ENCODE results near the gene PPP1R13B.

Gene PPP1R13B

GRCh38 chr14:103839579-103839978, 7.8 kb downstream of the PPP1R13B start:
- Mint-ChIP-seq H3K27me3 (no peaks in the 10 kb centered on the region), H3K27ac (no peak overlapping the region), H3K4me1 (peaks cover 5% of the 10 kb centered on the region), H3K9me3 (no peaks in the 10 kb centered on the region), H3K4me3 (no peak overlapping the region), H3K36me3 (ENCODE audit: low read depth) (no peaks in the 10 kb centered on the region)
- no peak for ATAC-seq
- no peak for DNase-seq

- DNase-seq (no peak), ATAC-seq (no peak)
- Mint-ChIP-seq H3K9me3 (no peaks in the 10 kb centered on the region), H3K36me3 (ENCODE audit: low read depth) (no peaks in the 10 kb centered on the region), H3K4me3 (no peak overlapping the region), H3K27me3 (no peaks in the 10 kb centered on the region), H3K27ac (no peak overlapping the region), H3K4me1 (peaks cover 12% of the 10 kb centered on the region)
Measured at GRCh38 chr14:103838117-103838516, 9.3 kb downstream of the PPP1R13B start.

- H3K4me1 Mint-ChIP-seq, result peaks cover 12% of the 10 kb centered on the region
- no peaks in the 10 kb centered on the region for H3K36me3 Mint-ChIP-seq (ENCODE audit: low read depth)
- ATAC-seq (no peak), DNase-seq (no peak)
- H3K4me3 Mint-ChIP-seq, result no peak overlapping the region
- no peak overlapping the region for H3K27ac Mint-ChIP-seq
- H3K9me3 Mint-ChIP-seq, result no peaks in the 10 kb centered on the region
- H3K27me3 Mint-ChIP-seq, result no peaks in the 10 kb centered on the region
Measured at GRCh38 chr14:103836976-103837725, 10.2 kb downstream of the PPP1R13B start.

GRCh38 chr14:103834956-103835355, 12.4 kb downstream of the PPP1R13B start:
- Mint-ChIP-seq H3K4me1 (peaks cover 12% of the 10 kb centered on the region), H3K36me3 (ENCODE audit: low read depth) (no peaks in the 10 kb centered on the region), H3K4me3 (no peak overlapping the region)

GRCh38 chr14:103833711-103834110, 13.7 kb downstream of the PPP1R13B start:
- no peaks in the 10 kb centered on the region for H3K36me3 Mint-ChIP-seq (ENCODE audit: low read depth)
- H3K27ac Mint-ChIP-seq, result no peak overlapping the region
- H3K9me3 Mint-ChIP-seq, result no peaks in the 10 kb centered on the region

More at GRCh38 chr14:103834956-103835355, 12.4 kb downstream of the PPP1R13B start:
- no peak for ATAC-seq
- DNase-seq, result no peak
- H3K9me3 Mint-ChIP-seq, result no peaks in the 10 kb centered on the region
- no peak overlapping the region for H3K27ac Mint-ChIP-seq
- H3K27me3 Mint-ChIP-seq, result no peaks in the 10 kb centered on the region

GRCh38 chr14:103832046-103832445, 15.3 kb downstream of the PPP1R13B start:
- Mint-ChIP-seq H3K27ac (no peak overlapping the region), H3K9me3 (no peaks in the 10 kb centered on the region), H3K36me3 (ENCODE audit: low read depth) (no peaks in the 10 kb centered on the region), H3K4me3 (no peak overlapping the region), H3K27me3 (no peaks in the 10 kb centered on the region), H3K4me1 (peaks cover 16% of the 10 kb centered on the region)
- ATAC-seq, result no peak
- no peak for DNase-seq

More at GRCh38 chr14:103833711-103834110, 13.7 kb downstream of the PPP1R13B start:
- H3K4me3 Mint-ChIP-seq, result no peak overlapping the region
- no peak for ATAC-seq
- DNase-seq, result no peak
- peaks cover 8% of the 10 kb centered on the region for H3K4me1 Mint-ChIP-seq
- H3K27me3 Mint-ChIP-seq, result no peaks in the 10 kb centered on the region

GRCh38 chr14:103830511-103831270, 16.7 kb downstream of the PPP1R13B start:
- DNase-seq (no peak), ATAC-seq (no peak)
- no peaks in the 10 kb centered on the region for H3K36me3 Mint-ChIP-seq (ENCODE audit: low read depth)
- H3K4me3 Mint-ChIP-seq, result no peak overlapping the region
- no peaks in the 10 kb centered on the region for H3K9me3 Mint-ChIP-seq
- H3K27ac Mint-ChIP-seq, result no peak overlapping the region
- peaks cover 16% of the 10 kb centered on the region for H3K4me1 Mint-ChIP-seq
- no peaks in the 10 kb centered on the region for H3K27me3 Mint-ChIP-seq

GRCh38 chr14:103828315-103828967, 18.9 kb downstream of the PPP1R13B start:
- Mint-ChIP-seq H3K36me3 (ENCODE audit: low read depth) (no peaks in the 10 kb centered on the region), H3K27me3 (no peaks in the 10 kb centered on the region), H3K4me1 (peaks cover 9% of the 10 kb centered on the region), H3K4me3 (no peak overlapping the region), H3K27ac (no peak overlapping the region), H3K9me3 (no peaks in the 10 kb centered on the region)
- ATAC-seq, result peak; percentile 43
- DNase-seq, result peak; percentile 12

- no peak overlapping the region for H3K4me3 Mint-ChIP-seq
- no peak for ATAC-seq
Measured at GRCh38 chr14:103825101-103825500, 22.3 kb downstream of the PPP1R13B start.

GRCh38 chr14:103820908-103821307, 26.5 kb downstream of the PPP1R13B start:
- Mint-ChIP-seq H3K27ac (no peak overlapping the region), H3K9me3 (no peaks in the 10 kb centered on the region), H3K4me1 (peaks cover 29% of the 10 kb centered on the region), H3K27me3 (peaks cover 2% of the 10 kb centered on the region), H3K36me3 (ENCODE audit: low read depth) (no peaks in the 10 kb centered on the region), H3K4me3 (no peak overlapping the region)
- no peak for DNase-seq
- no peak for ATAC-seq

More at GRCh38 chr14:103825101-103825500, 22.3 kb downstream of the PPP1R13B start:
- Mint-ChIP-seq H3K9me3 (no peaks in the 10 kb centered on the region), H3K27me3 (peaks cover 2% of the 10 kb centered on the region), H3K36me3 (ENCODE audit: low read depth) (no peaks in the 10 kb centered on the region), H3K27ac (no peak overlapping the region), H3K4me1 (peaks cover 20% of the 10 kb centered on the region)
- no peak for DNase-seq

GRCh38 chr14:103820382-103820781, 27.0 kb downstream of the PPP1R13B start:
- H3K9me3 Mint-ChIP-seq, result no peaks in the 10 kb centered on the region
- ATAC-seq (no peak), DNase-seq (no peak)
- no peaks in the 10 kb centered on the region for H3K36me3 Mint-ChIP-seq (ENCODE audit: low read depth)
- H3K4me3 Mint-ChIP-seq, result peak overlapping the region; percentile 20
- no peak overlapping the region for H3K27ac Mint-ChIP-seq
- peaks cover 2% of the 10 kb centered on the region for H3K27me3 Mint-ChIP-seq
- peaks cover 29% of the 10 kb centered on the region for H3K4me1 Mint-ChIP-seq

GRCh38 chr14:103819503-103820307, 27.7 kb downstream of the PPP1R13B start:
- H3K4me3 Mint-ChIP-seq, result peak overlapping the region; percentile 20
- H3K27me3 Mint-ChIP-seq, result peaks cover 2% of the 10 kb centered on the region
- H3K9me3 Mint-ChIP-seq, result no peaks in the 10 kb centered on the region
- DNase-seq, result no peak
- no peak for ATAC-seq
- H3K27ac Mint-ChIP-seq, result no peak overlapping the region
- H3K4me1 Mint-ChIP-seq, result peaks cover 29% of the 10 kb centered on the region
- no peaks in the 10 kb centered on the region for H3K36me3 Mint-ChIP-seq (ENCODE audit: low read depth)

- H3K4me3 Mint-ChIP-seq, result no peak overlapping the region
- H3K27ac Mint-ChIP-seq, result no peak overlapping the region
- H3K4me1 Mint-ChIP-seq, result peaks cover 29% of the 10 kb centered on the region
- H3K9me3 Mint-ChIP-seq, result no peaks in the 10 kb centered on the region
- ATAC-seq, result no peak
- H3K36me3 Mint-ChIP-seq (ENCODE audit: low read depth), result no peaks in the 10 kb centered on the region
- peaks cover 2% of the 10 kb centered on the region for H3K27me3 Mint-ChIP-seq
- no peak for DNase-seq
Measured at GRCh38 chr14:103818870-103819269, 28.5 kb downstream of the PPP1R13B start.

GRCh38 chr14:103818422-103818821, 29.0 kb downstream of the PPP1R13B start:
- Mint-ChIP-seq H3K27me3 (peaks cover 2% of the 10 kb centered on the region), H3K4me1 (peaks cover 29% of the 10 kb centered on the region), H3K36me3 (ENCODE audit: low read depth) (no peaks in the 10 kb centered on the region), H3K9me3 (no peaks in the 10 kb centered on the region), H3K27ac (no peak overlapping the region), H3K4me3 (no peak overlapping the region)
- no peak for DNase-seq
- no peak for ATAC-seq
